Upper lobe of left lung (tissue), 6 donors: ENCODE data around the gene STX1B. TPM values are rescaled to one million over a fixed set of nuclear protein-coding genes. Genes with fewer than 3 reads are reported as not detected.

Experiments
- ATAC-seq, 2 donors: fragments of 200-7000 bp; cut with Tn5 transposase; one replicate each; pipeline ENCODE4 v1.9.1; 2022; ENCODE audit warnings: mild to moderate bottlenecking in 2 of 2, moderate library complexity in 2 of 2; ENCODE audit not compliant: low FRiP score in 2 of 2
- DNase-seq, 2 donors: peaks; one replicate each; pipeline ENCODE4 v3.0.0-alpha.2; 2019 to 2020
- H3K27ac ChIP-seq, 4 donors: fragments of 200-600 bp; sonication (generic); one replicate each; pipeline ENCODE4 v1.5.1; 2016 to 2019
- H3K27me3 ChIP-seq, 4 donors: fragments of 200-600 bp; sonication (generic); one replicate each; pipeline ENCODE4 v1.5.1; 2017 to 2019
- H3K36me3 ChIP-seq, 4 donors: fragments of 200-600 bp; sonication (generic); one replicate each; pipeline ENCODE4 v1.5.1; 2016 to 2019
- H3K4me1 ChIP-seq, 4 donors: fragments of 200-600 bp; sonication (generic); one replicate each; pipeline ENCODE4 v1.5.1; 2018 to 2019
- H3K4me3 ChIP-seq, 4 donors: fragments of 200-600 bp; sonication (generic); one replicate each; pipeline ENCODE4 v1.5.1; 2017 to 2019; ENCODE audit warnings: mild to moderate bottlenecking in 2 of 4, moderate library complexity in 1 of 4
- H3K9me3 ChIP-seq, 4 donors: fragments of 200-600 bp; sonication (generic); one replicate each; pipeline ENCODE4 v1.5.1; 2018 to 2019
- CTCF ChIP-seq, 6 experiments: fragments of 450-650 bp in 4 of 6; fragments of 200-600 bp in 2 of 6; sonication (generic) in 2 of 6; IDR thresholded peaks; one replicate each; pipeline ENCODE4 v1.5.1; 2016 to 2019; ENCODE audit warnings: antibody characterized with exemption in 6 of 6
- EP300 ChIP-seq, 4 donors: sonication (generic); formaldehyde crosslinking; IDR thresholded peaks; one replicate each; pipeline ENCODE4 v1.5.1; 2017; ENCODE audit warnings: antibody characterized with exemption in 4 of 4, control low read depth in 2 of 4
- POLR2A ChIP-seq, 4 donors: fragments of 450-650 bp; IDR thresholded peaks; one replicate each; pipeline ENCODE4 v1.5.1; 2016 to 2017; ENCODE audit warnings: antibody characterized with exemption in 4 of 4, mild to moderate bottlenecking in 2 of 4
- POLR2AphosphoS5 ChIP-seq, 2 donors: sonication (generic); formaldehyde crosslinking; IDR thresholded peaks; one replicate each; pipeline ENCODE4 v1.5.1; 2017; ENCODE audit warnings: antibody characterized with exemption in 2 of 2
- WGBS, 2 donors: methylation state at CpG; one replicate each; pipeline ENCODE4 v1.1.5; 2017 to 2018; 5-methylcytosine and 5-hydroxymethylcytosine counted together
- total RNA-seq, 6 donors: library from RNA; depleted of rRNA in 4 of 6; stranded (reverse); fragments of >200 nt in 4 of 6; gene quantifications; one replicate each; pipeline versions ENCODE4 v1.1.0 to v1.2.1, GENCODE V29; 2016 to 2021
- donor health status: DM: no; HTN: no; CAD: no; lungs with moderate emphysema.
- donor health status: DM: no; HTN: yes; CAD: no; lungs with severe emphysema.

Gene STX1B
- total RNA-seq, 6 donors from 2014 or later: 0.30 to 2.1 (median 0.51) TPM

GRCh38 chr16:30980434-30980833 is 30.0 kb downstream of the STX1B start:
- peaks cover 16 to 93% (median 78%) of the 10 kb centered on the region in 4 donors for H3K36me3 ChIP-seq
- peaks cover 5 to 8% (median 6%) of the 10 kb centered on the region in 4 donors for H3K4me1 ChIP-seq
- no peaks in the 10 kb centered on the region for H3K27me3 ChIP-seq
- H3K4me3 ChIP-seq: no peak overlapping the region
- no peaks in the 10 kb centered on the region for H3K9me3 ChIP-seq
- peak in 1 of 2 donors; percentile 83 for DNase-seq
- ATAC-seq: no peak
- no peak overlapping the region for H3K27ac ChIP-seq
- no peak for TF ChIP-seq POLR2A (IDR thresholded peaks at IDR 0.05)
- no peak for TF ChIP-seq EP300 (IDR thresholded peaks at IDR 0.05)
- TF ChIP-seq POLR2AphosphoS5 (IDR thresholded peaks at IDR 0.05): no peak
- TF ChIP-seq CTCF (IDR thresholded peaks at IDR 0.05): no peak
- 87 to 94% methylated on average over 5 to 21 of the region's 29 CpGs for WGBS, 2 donors

GRCh38 chr16:30980023-30980371 is 30.4 kb downstream of the STX1B start:
- no peaks in the 10 kb centered on the region for H3K9me3 ChIP-seq
- H3K4me3 ChIP-seq: no peak overlapping the region
- H3K27me3 ChIP-seq: no peaks in the 10 kb centered on the region
- DNase-seq: no peak
- TF ChIP-seq EP300 (IDR thresholded peaks at IDR 0.05): no peak
- TF ChIP-seq POLR2AphosphoS5 (IDR thresholded peaks at IDR 0.05): no peak
- TF ChIP-seq CTCF (IDR thresholded peaks at IDR 0.05): no peak
- TF ChIP-seq POLR2A (IDR thresholded peaks at IDR 0.05): no peak
- 88 to 90% methylated on average over 8 to 15 of the region's 15 CpGs for whole genome bisulfite sequencing, 2 donors
- no peak for ATAC-seq
- peaks cover under 1 to 4% (median 2%) of the 10 kb centered on the region in 4 donors for H3K4me1 ChIP-seq
- no peak overlapping the region for H3K27ac ChIP-seq
- H3K36me3 ChIP-seq: peaks cover 16 to 98% (median 82%) of the 10 kb centered on the region in 4 donors

GRCh38 chr16:30979170-30980022 is 31.0 kb downstream of the STX1B start:
- Histone ChIP-seq H3K36me3 (peaks cover 16 to 100% (median 87%) of the 10 kb centered on the region in 4 donors), H3K27ac (no peak overlapping the region), H3K4me3 (no peak overlapping the region), H3K27me3 (no peaks in the 10 kb centered on the region), H3K4me1 (no peaks in the 10 kb centered on the region), H3K9me3 (no peaks in the 10 kb centered on the region)
- WGBS, 2 donors: 93 to 96% methylated on average over 10 to 58 of the region's 62 CpGs
- DNase-seq (peak in 1 of 2 donors; percentile 81), ATAC-seq (no peak)
- TF ChIP-seq POLR2AphosphoS5 (IDR thresholded peaks at IDR 0.05) (no peak), CTCF (IDR thresholded peaks at IDR 0.05) (no peak), POLR2A (IDR thresholded peaks at IDR 0.05) (no peak), EP300 (IDR thresholded peaks at IDR 0.05) (no peak)

- ATAC-seq (no peak), DNase-seq (peak in 1 of 2 donors; percentile 66)
- H3K4me3 ChIP-seq: no peak overlapping the region
- H3K9me3 ChIP-seq: no peaks in the 10 kb centered on the region
- 82 to 91% methylated on average over 13 to 17 of the region's 17 CpGs for WGBS, 2 donors
- no peaks in the 10 kb centered on the region for H3K27me3 ChIP-seq
- H3K4me1 ChIP-seq: no peaks in the 10 kb centered on the region
- H3K36me3 ChIP-seq: peaks cover 16 to 100% (median 88%) of the 10 kb centered on the region in 4 donors
- no peak overlapping the region for H3K27ac ChIP-seq
- TF ChIP-seq CTCF (IDR thresholded peaks at IDR 0.05) (peak in 1 of 6 experiments; percentile 14), POLR2A (IDR thresholded peaks at IDR 0.05) (no peak)
Measured at GRCh38 chr16:30977502-30977901, 32.9 kb downstream of the STX1B start.
